Parathyroid adenoma (tissue), 2 donors: ENCODE data around the gene FXYD1.
A peak's percentile ranks its signal among the peaks of the same experiment; 100 is the strongest.
"Not testable (repeated sequence)": the region's sequence is repeated elsewhere in the genome, so short reads cannot be mapped to it uniquely, and the experiment has no call there.

ENCODE experiments used
- H2AFZ ChIP-seq: fragments of 300-600 bp; sonication (generic); one replicate; pipeline ENCODE4 v1.7.0; 2017; ENCODE audit warnings: antibody characterized with exemption, mild to moderate bottlenecking
- H3K27ac ChIP-seq: fragments of 300-600 bp; sonication (generic); one replicate; pipeline ENCODE4 v1.7.0; 2017
- H3K27me3 ChIP-seq: fragments of 300-600 bp; sonication (generic); one replicate; pipeline ENCODE4 v1.7.0; 2017; ENCODE audit warnings: low read length; ENCODE audit not compliant: control insufficient read depth, insufficient read depth
- H3K36me3 ChIP-seq: fragments of 300-600 bp; sonication (generic); one replicate; pipeline ENCODE4 v1.7.0; 2017; ENCODE audit warnings: low read length; ENCODE audit not compliant: control insufficient read depth, insufficient read depth
- H3K4me1 ChIP-seq: fragments of 300-600 bp; sonication (generic); one replicate; pipeline ENCODE4 v1.7.0; 2017; ENCODE audit warnings: control low read depth
- H3K4me2 ChIP-seq: fragments of 300-600 bp; sonication (generic); one replicate; pipeline ENCODE4 v1.7.0; 2017; ENCODE audit warnings: low read length
- H3K4me3 ChIP-seq: fragments of 300-600 bp; sonication (generic); one replicate; pipeline ENCODE4 v1.7.0; 2017; ENCODE audit warnings: low read depth, low read length
- H3K79me2 ChIP-seq: fragments of 300-600 bp; sonication (generic); one replicate; pipeline ENCODE4 v1.7.0; 2017; ENCODE audit warnings: control low read depth
- H3K9ac ChIP-seq: fragments of 300-600 bp; sonication (generic); one replicate; pipeline ENCODE4 v1.7.0; 2017; ENCODE audit warnings: mild to moderate bottlenecking
- H3K9me3 ChIP-seq: fragments of 300-600 bp; sonication (generic); one replicate; pipeline ENCODE4 v1.7.0; 2017; ENCODE audit warnings: low read length; ENCODE audit not compliant: control insufficient read depth
- CTCF ChIP-seq: fragments of 300-600 bp; sonication (generic); IDR thresholded peaks from one replicate; pipeline ENCODE4 v1.7.0; 2017; ENCODE audit warnings: antibody characterized with exemption, mild to moderate bottlenecking
- donor health status: primary hyperparathyroidism.

FXYD1 gene

DNA sequence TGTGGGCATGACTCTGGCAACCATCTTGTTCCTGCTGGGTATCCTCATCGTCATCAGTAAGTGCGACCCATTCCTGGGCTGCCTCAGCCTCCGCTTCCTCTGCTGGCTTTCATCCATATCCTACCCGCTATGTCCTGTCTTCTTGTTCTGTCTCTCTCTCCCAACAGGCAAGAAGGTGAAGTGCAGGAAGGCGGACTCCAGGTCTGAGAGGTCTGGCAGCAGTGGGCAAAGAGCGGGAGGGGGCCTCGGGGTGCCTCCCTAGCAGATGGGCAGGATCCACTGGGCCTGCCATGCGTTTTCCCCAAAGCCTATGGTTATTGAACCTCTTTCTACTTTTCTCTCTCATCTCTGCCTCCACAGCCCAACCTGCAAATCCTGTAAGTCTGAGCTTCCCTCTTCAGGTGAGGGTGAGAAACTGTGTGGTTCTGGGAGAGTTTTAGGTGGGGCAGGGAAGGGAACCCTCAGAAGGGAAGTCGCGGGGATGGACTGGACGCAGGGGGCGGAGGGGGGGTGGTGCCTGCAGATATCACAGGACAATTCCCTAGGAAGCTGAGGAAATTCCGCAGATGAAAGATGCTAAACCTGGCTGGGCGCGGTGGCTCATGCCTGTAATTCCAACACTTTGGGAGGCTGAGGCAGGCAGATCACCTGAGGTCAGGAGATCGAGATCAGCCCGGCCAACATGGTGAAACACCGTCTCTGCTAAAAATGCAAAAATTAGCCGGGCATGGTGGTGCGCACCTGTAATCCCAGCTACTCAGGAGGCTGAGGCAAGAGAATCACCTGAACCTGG is 12.8 kb downstream of the FXYD1 start:
- Histone ChIP-seq H3K36me3 (no peaks in the 10 kb centered on the region), H3K9me3 (no peaks in the 10 kb centered on the region), H3K27me3 (peaks cover 3% of the 10 kb centered on the region), H3K27ac (no peak overlapping the region), H3K79me2 (no peaks in the 10 kb centered on the region), H3K9ac (no peak overlapping the region), H3K4me2 (no peak overlapping the region), H3K4me3 (no peak overlapping the region), H2AFZ (no peak overlapping the region), H3K4me1 (peaks cover 4% of the 10 kb centered on the region)
- no peak for TF ChIP-seq CTCF

DNA sequence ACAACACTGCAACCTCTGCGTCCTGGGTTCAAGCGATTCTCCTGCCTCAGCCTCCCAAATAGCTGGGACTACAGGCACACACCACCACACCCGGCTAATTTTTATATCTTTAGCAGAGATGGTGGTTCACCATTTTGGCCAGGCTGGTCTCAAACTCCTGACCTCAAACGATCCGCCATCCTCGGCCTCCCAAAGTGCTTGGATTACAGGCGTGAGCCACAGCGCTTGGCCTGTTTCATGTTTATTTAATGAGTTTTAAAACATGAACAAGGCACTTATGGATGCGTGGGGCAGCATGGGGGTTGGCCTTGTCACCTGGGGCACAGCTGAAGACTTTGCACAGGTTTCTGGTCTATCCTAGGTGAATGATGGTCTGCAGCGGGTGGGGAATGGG is 14.5 kb downstream of the FXYD1 start:
- H3K36me3 ChIP-seq, H3K9ac ChIP-seq, H3K4me3 ChIP-seq: not testable (repeated sequence)

GRCh38 chr19:35153701-35154524 is 15.3 kb downstream of the FXYD1 start:
- Histone ChIP-seq H3K4me1 (peaks cover 4% of the 10 kb centered on the region), H3K27me3 (peaks cover 3% of the 10 kb centered on the region), H3K4me2 (peak overlapping the region; percentile 70), H3K4me3 (peak overlapping the region; percentile 62), H3K36me3 (no peaks in the 10 kb centered on the region), H3K9ac (no peak overlapping the region), H3K79me2 (no peaks in the 10 kb centered on the region), H2AFZ (peak overlapping the region; percentile 72), H3K27ac (no peak overlapping the region), H3K9me3 (no peaks in the 10 kb centered on the region)
- peak; percentile 21 for TF ChIP-seq CTCF

More for the DNA sequence above, 14.5 kb downstream of the FXYD1 start:
- H3K79me2 ChIP-seq, H2AFZ ChIP-seq, H3K27me3 ChIP-seq, H3K4me2 ChIP-seq, H3K9me3 ChIP-seq, H3K4me1 ChIP-seq, H3K27ac ChIP-seq: not testable (repeated sequence)

DNA sequence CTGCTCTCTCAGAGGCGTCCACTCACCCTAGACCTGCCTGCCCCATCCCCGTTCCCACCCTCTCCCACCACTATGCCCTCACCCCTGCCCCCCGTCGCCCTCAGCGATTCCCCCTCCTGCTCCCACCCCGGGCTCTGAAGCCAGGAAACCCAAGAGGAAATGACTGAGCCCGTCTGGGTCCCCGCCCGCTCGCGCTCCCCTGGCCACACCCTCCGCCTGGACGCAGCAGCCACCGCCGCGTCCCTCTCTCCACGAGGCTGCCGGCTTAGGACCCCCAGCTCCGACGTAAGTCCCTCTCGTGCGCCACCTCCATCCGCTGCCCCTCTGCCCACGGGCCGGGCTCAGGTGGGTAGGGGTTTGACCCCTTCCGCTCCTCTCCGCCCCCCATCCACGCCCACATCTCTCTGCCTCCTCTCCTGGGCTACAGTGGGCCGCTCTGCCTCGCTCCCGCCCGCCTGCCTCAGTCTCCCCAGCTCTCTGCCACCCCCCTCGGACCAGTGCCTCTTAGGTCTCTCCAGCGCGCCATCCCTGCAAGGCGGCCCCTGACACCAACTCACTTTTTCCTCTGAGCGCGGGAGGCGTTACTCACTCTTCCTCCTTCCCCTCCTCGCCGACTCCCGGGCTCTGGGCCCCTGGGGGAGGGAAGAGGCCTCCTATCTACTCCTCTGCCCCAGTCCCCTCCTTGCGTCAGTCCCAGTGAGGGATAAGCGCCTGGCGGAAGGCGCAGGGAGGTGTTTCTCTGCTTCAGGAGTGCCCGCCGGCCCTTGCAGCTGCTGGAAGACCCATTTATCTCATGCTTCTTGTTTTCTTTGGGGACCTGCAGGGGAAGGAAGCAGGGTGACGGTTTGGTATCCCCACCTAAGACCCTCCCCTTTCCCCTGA is 16.1 kb downstream of the FXYD1 start, which contains the start of gene FXYD5:
Gene FXYD5, plus strand, starts transcription at position 211 of the 882 bp plus-strand sequence. CDS start 816 bp downstream, outside the sequence.
- Histone ChIP-seq H3K9ac (no peak within 1 kb of the TSS), H2AFZ (peak within 1 kb of the TSS; percentile 72), H3K27ac (peak within 1 kb of the TSS; percentile 22), H3K79me2 (no peaks in the 10 kb centered on the region), H3K4me2 (peak within 1 kb of the TSS; percentile 70), H3K4me3 (peak within 1 kb of the TSS; percentile 62), H3K9me3 (no peaks in the 10 kb centered on the region), H3K27me3 (peaks cover 3% of the 10 kb centered on the region), H3K4me1 (peaks cover 4% of the 10 kb centered on the region), H3K36me3 (no peaks in the 10 kb centered on the region)
- TF ChIP-seq CTCF, result no peak
